Activated CD4-positive, alpha-beta T cell treated with anti-CD3 and anti-CD28 coated beads, Interleukin-2, amount 50 U/mL, for 24 hours (primary cell): ENCODE data around the gene ELP5.
"Not testable (repeated sequence)": the region's sequence is repeated elsewhere in the genome, so short reads cannot be mapped to it uniquely, and the experiment has no call there.

Experiments
- DNase-seq, 2 donors: peaks; one replicate each; pipeline ENCODE4 v3.0.0-alpha.2; 2020; ENCODE audit warnings: low read depth in 1 of 2, low spot score in 1 of 2

Gene ELP5

DNA sequence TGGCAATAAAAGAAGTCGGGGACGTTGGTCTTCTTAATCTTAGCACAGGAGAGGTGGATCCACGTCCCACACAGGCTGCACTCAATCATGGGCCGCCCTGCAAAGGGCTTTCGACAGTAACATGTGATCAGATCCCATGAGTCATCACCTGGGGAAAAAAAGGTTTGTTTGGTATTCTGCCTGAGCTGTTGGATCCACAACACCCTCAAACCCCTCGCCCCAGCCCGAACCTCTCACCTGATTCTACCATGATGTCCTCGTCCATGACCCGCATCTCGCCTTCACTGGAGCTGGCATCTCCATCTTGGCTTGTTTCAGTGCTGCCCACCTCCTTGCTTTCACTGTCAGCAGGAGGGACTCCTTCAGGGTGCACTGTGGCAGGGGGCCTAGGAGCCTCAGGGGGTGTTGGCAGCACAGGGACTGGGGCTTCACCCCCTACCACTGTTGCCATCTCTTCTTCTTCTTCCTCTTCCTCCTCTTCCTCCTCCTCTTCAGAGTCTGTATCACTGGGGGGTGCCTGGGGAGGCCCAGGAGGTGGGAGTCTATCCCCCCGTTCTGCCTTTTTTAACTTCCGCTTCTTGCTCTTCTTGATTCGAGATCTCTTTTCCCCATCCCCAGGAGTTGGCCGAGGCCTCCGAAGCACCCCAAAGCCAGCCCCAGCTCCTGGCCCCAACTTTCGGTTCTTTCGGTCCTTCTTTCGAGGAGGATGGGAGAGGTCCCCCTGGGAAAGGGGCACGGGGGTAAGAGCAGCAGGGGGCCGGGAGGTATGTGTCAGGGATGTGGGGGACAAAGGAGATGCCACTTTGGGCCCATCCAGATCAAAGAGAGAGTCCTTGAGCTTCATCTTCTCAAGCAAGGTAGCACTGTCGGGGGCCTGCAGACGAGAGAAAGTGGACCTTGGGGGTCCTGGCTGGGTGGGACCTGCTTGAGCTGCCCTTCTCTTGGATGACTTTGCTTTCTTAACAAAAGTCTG is 16.0 kb upstream of the ELP5 start:
- DNase-seq = no peak

DNA sequence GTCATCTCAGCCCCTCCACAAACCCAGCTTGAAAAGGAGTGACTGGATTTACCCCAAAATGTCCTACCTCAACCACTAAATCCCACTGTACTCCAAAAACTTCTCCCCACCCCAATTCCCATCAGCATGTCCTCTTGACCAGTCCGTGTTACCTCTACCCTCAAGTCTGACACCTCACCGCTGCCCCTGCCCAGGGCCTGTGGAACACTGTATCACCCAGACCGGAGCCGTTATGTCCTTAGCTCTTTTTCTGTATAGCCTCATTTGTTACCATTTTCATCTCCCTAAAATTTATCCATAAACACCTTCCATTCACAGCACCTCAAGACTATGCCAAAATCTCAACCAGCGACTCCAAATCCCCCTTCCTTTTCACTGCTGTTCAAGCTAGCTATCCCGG is 15.2 kb upstream of the ELP5 start:
- DNase-seq = no peak

DNA sequence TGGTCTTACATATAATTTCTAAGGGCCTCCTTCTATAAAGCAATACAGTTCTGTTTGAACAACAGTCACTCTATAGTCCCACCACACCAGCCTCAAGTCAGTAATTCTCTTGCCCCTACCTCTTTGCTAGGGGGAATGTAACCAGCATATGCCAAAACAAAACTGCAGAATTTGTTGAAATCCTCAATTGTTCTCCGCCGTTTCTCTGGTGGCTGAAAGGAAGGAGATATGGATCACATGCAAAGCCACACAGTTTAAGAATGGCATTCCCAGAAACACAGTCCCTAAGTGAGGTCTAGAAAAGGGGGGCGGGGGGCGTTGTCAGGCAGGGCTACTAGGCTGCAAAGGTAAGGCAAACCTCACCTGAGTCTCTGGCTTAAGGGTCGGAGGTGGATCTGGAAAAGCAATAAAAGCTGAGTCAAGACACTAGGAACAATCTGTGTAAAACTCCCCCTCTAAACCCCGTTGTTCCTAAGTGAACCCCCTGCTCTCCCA is 14.7 kb upstream of the ELP5 start:
- no peak for DNase-seq

DNA sequence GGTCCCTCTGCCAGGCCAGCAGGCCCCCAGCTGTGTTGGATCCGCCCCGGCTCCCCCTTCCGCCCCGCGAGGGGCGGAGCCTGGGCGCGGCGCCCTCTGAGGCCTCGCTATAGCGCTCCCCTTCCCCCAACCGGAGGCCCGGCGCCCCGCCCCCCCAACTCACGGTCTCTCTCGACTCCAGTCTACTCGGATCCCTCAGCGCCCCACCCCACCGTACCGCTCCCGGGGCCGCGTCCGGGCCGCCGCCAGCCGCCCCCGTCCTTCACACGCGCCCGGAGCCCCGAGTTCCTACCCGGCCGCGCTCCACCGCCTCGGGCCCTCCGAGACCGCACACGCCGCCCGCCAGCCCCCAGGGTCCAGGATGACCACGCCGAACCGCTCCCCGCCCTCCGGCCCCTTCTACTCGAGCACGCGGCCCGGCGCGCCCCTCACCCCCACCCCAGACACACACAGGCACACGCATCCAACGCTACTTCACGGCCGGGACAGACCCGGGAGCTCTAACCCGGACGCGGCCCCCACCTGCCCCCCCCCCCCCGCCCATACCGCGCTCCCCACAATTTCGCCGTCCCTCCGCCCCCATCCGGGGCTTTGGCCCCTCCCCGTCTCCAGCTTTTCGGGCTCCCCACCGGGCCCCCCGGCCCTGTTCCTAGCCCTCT is 14.1 kb upstream of the ELP5 start:
- DNase-seq = peak; percentile 70 to 83

DNA sequence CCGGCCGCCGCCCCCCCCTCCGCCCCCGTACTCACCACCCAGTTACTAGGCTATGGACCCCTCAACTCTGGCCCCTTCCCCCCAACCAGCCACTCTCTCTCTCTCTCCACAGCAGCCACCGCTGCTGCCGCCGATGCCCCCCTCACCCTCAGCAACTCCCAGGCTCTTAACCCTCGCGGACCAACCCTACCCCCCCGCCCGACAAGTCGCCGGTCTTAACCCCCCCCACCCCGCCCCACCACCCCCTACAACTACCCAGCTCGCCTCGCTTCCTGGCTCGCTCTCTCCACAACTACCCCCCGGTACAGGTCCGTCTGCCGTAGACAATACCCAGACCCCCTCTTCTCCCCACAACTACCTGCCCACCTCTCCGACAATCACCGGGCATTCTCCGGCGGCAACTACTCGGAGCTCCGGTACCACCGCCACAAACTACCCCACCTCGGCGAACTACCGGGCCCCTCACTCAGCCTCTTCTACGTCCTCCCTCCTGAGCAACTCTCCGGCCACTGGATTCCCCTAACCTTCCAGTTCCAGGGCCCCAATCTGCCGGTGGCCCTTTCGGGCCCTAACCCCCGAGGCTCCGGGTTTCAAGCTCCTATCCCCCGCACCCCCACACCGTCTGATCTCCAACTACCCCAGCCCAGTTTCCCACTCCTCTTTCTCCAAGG is 13.5 kb upstream of the ELP5 start:
- DNase-seq = no peak

DNA sequence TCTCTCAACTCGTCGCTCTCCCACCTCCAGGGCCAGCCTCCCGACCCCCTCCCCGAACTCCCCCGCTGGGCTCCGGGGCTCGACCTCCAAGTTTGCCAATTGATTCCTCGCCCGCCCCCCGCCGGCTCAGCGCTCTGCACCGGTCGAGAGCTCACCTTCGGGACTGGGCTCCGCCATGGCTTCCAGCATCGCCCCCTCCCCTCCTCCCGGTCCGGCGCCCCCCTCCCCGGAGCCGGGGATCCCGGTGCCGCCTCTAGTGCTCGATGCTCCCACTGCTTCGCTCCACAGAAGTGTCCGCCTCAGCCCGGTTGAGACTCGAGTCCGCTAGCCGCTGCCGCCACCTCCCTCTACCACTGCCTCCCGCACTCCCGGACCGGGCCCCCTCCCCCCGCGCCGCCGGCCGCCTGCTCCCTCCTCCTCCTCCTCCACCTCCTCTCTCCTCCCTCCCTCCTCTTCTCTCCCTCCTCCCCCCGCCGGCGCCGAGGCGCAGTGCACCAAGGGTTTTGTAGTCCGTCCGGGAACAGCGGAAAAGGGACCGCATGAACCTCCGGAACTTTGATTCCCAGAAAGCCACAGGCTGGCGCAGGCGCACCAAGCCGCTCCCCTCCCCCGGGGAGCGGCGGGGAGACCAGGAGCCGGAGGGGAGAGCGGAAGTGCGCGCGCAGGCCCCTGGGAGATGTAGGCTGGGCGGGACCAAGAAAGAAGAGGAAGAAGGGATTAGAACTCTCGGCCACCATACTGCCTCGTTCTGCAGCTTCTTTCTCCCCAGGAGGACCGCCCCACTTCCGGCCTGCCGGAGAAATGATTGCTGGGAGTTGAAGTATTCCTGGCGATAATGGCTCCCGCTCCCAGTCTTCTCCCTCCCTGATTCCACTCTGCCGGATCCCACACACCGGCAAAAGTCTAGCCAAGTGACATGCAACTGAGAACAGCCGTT is 12.7 kb upstream of the ELP5 start, which contains the start of gene PHF23:
Gene PHF23 (minus strand): TSS at position 367 of the 937 bp plus-strand sequence. CDS start 178 bp downstream, at position 189.
- DNase-seq = peak; percentile 94 to 98

DNA sequence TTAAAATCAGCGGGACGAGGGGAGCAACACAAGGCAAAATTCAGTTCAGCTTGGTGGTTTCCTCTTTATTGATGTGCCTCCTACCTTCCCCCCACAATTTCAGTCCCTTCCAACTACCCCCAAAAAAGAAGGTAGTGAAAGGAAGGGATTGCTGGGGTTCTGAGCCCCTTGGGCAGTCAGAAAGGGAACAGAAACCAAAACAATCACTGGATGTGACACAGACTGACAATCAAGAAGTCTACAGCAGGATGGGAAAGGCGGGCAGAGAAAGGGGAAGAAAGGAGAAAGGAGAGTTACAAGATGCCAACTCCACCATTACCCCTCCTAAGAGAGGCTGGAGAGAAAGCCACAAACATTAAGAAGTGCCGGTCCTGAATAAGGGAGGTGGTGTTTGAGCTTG is 11.6 kb upstream of the ELP5 start:
- DNase-seq = no peak

DNA sequence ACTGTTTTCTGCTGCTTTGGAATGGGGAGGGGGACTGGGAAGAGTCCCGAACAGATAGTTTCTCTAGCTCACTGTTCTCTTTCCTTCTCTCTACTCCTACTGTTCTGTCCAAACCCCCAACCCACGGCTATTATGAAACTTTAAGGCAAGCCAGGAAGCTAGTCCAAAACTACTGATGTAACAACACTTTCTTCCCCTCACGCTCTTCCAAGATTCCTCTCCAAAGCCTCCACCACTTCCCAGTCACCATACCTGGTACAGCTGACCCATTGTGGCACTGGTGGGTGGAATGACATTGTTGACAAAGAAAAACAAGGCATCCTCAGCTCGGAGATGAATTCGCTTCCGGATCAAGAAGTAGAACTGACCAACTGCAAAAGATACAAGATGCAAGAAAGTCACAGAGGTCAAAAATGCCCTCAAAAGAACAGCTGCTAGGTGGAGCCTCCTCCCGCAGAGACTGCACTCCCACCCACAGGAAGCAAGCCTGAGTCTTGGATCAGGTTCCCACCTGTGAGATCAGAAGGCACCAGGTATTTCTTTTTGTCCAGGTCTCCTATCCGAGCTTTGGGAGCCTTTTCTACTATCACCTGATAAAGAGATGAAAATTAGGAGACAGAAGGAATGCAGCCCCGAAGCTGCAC is 10.8 kb upstream of the ELP5 start:
- DNase-seq = no peak

DNA sequence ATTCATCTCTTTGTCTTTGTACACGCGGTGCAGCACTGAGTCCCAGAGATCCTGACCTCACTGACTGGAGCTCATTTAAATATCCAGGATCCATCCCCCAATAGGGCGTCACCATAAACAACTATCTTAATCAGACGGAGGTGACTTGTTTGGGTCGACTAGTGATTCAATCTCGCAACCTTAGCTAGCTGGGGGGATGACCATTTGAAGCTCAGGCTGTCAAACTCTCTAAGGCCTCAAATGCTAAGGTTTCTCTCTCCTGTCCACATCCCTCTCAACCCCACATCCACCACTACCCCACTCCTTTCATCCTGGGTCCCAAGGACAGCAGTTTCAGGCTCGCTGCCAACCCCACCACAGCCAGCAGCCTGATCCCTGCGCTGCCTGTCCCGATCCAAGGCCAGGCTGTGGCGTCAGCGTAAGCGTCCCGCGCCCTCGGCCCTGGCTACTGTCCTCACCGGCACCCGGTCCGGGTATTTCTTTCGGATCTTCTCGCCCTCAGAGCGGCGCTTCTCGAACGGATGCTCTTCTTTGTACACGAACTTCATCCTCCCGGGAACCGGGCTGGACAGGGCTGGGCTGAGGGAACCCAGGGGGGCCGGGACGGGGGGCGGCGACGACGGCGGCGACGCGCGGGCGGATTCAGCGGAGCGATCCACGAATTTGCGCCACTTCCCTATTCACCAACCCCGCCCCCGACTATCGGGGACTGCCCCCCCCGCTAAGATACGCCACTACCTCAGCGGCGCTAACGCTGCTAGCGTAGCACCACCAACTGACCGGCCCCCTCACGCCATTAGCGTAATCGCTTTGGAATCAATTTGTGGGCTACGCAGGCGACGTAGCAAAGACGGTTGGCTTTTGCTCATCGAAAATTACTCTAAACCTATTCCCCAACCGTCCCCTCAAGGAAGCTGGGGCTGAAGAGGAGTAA is 10.0 kb upstream of the ELP5 start, which contains the start of gene GABARAP:
Gene GABARAP (minus strand): TSS at position 667 of the 934 bp plus-strand sequence. CDS start 119 bp downstream, at position 548.
- peak; percentile 90 to 94 for DNase-seq

DNA sequence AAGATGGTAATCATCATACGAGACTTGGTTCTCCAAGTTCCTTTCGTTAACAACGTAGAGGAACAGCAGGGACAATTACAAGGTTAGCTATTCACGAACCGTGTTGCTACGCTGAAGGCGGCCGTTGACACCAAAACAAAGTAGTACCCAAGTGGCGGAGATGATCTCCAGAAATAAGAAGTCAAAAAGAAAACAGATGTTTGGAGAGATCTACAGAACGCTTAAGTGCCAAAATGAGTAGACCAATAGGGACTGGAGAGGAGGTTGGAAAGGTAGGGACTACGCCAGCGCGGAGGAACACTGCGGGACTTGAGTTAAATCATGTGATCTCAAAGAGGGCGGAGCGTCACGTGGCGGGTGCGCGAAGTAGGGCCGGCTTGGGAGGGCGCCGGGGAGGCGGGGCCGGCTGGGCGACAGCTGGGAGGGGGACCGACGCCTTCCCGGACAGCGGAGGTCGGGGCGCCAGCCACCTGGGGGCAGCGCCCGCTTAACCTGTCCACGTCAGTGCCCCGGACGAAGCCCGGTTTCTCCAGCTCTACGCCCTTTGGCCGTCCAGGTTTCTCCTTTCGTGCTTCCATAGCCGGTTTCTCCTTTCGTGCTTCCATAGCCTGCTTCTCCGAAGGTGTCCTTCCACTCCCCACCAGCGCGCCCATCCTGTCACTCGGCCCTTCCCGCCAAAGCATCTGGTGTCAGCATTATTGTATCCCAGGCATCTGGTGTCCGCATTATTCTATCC is 9.1 kb upstream of the ELP5 start:
- DNase-seq = peak; percentile 83 to 90

DNA sequence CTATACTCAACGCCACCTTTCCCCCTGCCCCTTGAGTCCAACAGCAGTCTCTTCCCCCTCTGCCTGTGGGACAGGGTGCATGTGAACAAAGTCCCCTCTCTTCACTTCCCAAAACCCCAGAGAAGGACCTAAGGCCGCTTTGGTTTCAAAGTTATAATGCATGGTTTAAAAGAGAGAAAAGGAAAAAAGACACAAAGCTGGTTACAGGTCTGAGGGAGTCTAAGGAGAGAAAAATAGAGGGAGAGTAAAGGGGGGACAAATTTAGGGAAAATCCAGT is 8.6 kb upstream of the ELP5 start:
- DNase-seq = no peak

DNA sequence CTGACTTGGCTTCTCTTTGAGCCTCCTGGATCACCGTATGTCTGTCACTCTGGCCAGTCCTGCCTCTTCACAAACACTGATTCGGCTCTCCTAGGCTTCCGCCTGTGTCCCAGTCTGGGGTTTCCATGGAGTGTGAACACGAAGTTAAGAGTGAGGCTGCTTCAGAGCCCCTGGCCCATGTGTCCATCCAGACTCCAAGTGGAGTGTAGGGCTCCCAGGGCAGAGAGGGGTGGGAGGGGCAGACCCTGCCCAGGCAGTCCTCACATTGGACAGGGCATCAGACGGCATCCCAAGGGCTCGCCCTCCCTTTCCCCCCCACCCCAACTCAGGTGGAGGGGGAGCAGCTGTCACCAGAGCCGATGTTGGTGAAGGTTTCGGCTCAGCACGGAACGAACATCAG is 8.2 kb upstream of the ELP5 start:
- not testable (repeated sequence) for DNase-seq

DNA sequence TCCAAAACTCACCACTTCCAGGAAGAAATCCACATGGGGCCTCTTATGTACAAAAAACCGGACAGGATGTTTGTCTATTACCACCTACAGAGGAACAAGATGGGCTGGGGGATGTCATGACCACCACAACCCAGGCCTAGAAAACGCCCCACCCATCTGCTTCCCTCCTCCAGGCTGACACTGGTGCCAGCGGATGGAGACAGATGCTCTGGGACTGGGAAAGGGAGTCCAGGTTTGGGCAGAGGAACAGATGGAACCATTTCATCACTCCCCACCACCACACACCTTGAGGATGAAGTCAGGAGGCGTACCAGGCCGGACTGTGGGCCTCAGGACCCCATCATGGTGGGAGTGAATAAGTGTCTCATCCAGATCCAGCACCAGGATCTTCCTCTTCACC is 5.2 kb upstream of the ELP5 start:
- DNase-seq = no peak

DNA sequence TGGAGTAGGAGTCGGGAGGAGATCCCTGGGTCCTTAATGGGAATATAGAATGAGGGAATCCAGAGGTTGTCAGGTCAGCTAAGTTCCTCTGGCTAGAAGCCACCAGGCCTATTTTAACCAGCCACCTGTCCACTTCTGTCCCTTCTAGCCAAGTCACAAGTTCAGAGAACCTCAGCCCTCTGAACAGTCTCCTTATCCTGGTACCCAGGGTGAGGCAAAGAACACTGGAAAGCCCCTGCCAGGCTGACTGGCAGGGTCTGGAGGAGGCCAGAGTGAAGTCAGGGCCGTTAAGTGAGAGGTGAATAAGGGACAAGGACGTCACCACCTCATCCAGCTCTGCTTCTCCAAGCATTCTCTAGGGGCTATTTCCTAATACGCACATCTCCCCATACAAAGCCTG is 3.2 kb upstream of the ELP5 start:
- DNase-seq = no peak

DNA sequence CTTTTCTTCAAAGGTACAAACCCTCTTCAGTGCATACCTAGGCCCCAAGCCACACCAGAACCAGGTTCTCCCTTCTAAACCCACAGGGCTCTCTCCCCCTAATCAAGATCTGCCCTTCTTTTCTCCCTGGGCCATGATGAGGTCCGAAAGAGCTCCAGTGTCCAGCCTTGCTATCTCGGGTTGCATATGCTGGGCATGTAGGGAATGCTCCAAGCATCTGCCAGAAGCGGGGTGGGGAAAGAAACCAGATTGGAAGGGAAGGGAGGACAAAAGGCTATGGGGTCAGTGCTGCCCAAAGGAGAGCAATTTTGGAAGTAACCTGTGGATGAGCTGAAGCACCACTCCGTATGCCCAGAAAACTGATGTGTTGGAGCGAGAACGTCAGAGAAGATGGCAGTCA is 2.8 kb upstream of the ELP5 start:
- DNase-seq = no peak

DNA sequence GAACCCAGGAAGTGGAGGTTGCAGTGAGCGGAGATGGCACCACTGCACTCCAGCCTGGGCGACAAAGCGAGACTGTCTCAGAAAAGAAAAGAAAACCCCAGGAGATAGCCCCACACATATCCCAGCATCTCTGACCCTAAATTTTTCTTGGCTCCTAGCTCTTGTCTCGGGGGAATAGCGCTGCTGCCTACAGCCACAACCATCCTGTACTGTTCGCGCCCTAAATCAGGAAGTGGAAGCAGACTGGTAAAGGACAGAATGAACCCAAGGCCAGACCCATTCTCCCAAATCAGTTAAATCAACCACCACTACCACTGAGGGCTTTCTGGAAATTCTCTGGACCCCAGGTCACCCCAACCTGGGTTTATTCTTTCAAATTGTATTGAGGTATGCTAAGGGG is 2.2 kb upstream of the ELP5 start:
- DNase-seq = no peak

DNA sequence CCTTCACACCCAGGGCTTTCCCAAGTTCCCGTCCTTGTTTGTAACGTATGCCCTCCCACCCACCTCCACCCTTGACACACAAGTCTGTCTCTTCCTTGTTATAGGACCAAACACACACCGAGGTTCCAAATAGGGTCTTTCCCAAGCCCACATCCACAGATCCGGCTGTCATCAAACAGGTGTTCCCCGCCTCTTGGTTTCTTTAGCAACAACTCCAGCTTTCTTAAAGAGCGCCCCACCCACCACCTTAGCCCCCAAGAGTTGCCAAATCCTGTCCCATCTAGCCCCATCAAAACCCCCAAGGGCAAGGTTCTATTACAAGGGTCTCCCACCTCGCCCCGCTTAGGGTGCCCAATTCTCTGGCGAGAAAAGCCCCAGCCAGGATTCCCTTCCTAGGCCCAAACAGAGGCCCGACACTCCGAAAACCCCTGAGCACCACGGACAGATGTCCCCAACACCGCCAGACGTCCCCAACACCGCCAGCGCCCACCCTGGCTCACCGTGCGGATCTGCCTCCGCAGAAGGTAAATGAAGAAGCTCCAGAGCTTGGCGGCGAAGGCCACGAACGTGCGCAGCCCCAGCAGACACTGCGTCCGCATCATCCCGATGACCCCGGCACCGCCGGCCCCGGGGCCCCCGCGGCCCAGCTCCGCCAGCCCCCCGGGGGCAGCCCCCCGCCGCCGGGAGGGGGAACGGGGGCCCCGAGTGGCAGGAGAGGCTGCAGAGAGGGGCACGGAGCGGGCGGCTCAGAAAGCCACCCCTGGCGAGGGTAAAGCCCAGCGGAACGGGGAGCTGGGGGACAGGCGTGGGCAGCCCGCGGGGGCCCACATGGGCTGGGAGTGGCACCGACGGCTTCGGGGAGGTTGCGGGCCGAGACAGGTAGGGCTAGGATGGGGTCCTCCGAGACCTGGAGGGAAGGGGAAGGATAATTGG is 1.1 kb upstream of the ELP5 start:
- no peak for DNase-seq
